GM11168 (cell line): ENCODE results near the gene AHDC1.

Experiments
- in situ Hi-C: fragments of 300-500 bp; cut with MboI; formaldehyde crosslinking; loops from one replicate; pipeline ENCODE4 v1.12.0; 2022; ENCODE audit warnings: low sequenced_read_pairs; ENCODE audit not compliant: unreplicated experiment

The AHDC1 gene

DNA sequence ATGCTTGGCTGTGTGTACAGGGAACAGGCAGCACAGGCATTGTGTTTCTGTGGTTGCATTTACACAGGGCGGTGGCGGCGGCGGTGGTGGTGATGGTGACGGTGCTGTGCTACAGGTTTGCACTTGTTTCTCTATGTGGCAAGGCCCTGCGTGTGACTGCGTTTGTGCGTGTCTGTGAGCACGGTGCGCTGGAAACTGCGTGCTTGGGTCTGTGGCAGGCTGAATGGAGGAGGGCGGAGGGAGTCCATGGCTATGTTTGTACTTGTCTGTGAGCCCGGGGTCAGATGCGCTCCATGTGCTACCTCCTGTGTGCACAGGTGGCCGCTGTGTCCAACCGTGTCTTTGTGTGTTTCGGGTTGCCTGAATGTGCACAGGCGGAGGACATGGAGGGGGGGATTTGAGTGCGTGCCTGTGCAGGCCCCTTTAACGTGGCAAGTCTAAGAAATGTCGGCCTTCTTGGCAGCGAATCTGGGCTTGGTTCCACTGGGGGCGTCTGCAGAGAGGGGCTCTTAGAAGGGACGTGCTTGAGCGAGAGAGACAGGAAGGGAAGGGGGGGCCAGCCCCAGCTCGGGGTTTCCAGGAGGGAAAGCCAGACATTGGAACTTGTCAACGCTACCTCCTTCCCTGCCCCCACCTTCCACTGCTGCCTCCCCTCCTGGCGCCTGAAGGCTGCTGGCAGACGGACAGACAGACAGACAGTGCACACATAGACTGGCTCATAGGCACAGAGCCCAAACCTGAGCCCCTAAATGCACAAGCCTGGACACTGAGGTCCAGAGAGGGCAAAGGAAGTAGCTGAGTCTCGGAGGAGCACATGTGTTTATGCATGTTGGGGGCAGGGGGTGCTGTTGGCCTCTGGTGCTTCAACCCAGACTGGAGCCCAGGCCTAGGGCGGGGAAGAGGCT is 81.3 kb downstream of the AHDC1 start:
- in situ Hi-C loops, result no loop called here

- in situ Hi-C loops, result no loop called here
These were observed 82.0 kb downstream of the AHDC1 start for GRCh38 chr1:27521861-27522431.

DNA sequence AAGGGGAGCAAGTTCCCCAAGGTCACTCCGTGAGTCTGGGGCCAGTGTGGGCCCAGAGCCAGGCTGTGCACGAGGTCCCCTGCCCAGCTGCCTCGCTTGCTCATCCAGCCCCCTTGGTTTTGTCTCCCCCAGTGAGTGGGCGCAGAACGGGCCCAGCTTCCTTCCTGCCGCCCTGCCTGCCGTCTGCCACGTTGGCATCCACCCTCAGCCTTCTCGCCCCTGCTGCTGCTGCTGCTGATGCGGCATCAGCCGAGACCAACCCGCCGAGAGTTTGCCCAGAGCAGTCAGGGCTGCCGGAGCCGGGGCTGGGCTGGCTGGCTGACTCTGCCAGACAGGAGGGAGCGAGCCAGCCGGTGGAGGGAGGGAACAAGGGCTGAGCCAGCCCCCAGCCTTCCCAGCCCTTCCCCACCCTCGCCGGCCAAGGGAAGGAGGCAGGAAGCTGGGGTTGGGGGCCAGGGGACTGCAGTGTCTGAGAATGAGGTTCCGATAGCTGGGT is 82.6 kb downstream of the AHDC1 start:
- in situ Hi-C loops, result no loop called here

- in situ Hi-C loops, result no loop called here
These were observed 83.3 kb downstream of the AHDC1 start for GRCh38 chr1:27520651-27521050.

- in situ Hi-C loops, result no loop called here
These were observed 84.3 kb downstream of the AHDC1 start for GRCh38 chr1:27519331-27520258.

DNA sequence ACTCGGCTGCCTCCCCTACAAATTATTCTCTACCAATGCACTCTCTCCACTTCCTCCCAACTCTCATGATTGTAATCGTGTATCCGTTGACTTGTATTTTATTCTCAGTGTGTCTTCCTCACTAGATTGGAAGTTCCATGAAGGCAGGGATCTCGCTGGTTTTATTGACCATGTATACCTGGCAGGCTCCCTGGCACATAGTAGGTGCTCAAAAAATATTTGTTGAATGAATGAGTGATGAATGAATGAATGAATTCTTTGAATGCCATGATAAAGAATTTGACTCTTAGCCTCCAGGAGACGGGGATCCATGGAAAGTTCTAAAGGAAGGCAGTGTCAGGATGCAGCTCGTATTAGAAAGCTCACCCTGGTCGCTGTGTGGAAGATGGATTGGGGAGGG is 85.1 kb downstream of the AHDC1 start:
- in situ Hi-C loops, result no loop called here

DNA sequence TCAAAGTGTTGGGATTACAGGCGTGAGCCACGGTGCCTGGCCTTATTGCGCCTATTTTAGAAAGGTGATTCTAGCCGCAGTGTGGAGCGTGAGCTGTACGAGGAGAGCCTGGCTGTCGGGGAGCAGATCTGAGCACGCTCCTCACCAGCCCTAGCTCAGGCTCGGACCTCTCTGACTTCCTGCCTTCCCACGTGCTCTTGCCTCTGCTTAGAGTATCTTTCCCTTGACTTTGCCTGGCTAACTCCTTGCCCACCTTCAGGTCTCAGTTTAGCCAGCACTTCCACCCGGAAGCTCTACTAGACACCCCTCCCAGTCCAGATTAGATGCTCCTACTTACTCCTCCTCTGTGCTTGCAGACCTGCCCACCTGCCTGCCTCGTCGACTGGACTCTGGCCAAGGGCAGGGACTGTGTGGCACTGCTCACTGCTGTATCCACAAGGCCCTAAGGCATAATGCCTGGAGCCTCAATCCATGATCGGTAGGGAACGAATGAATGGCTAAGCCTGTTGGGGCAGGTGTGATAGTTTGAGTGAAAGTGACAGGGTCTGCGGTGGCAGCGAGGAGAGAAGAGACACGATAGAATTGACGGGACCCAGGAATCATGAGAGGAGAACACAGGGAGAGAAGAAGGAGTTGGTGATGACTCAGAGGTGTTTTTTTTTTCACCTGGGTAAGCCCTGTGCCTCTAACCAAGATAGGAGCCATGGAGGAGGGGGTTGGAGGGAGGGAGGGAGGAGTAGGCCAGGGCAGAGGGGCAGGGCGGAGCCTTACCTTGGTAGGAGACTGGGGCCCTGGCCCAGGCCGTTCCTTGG is 85.8 kb downstream of the AHDC1 start:
- in situ Hi-C loops, result no loop called here

DNA sequence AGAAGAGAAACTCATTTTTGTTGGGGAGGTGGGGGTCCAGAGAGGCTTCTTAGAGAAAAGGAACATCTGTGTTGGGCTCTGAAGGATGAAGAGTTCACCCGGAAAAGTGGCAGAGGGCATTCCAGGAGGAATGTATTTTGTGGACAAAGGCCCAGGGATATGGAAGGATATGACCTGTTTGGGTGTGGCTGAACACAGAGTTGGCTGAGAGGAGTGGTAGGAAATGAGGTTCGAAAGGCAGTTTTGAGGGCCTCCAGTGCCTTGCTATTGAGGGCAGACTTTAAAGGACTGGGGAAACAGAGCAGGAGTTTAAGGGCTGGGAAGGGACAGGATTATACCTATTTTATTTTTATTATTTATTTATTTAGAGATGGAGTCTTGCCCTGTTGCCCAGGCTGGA is 86.6 kb downstream of the AHDC1 start:
- in situ Hi-C loops, result no loop called here

DNA sequence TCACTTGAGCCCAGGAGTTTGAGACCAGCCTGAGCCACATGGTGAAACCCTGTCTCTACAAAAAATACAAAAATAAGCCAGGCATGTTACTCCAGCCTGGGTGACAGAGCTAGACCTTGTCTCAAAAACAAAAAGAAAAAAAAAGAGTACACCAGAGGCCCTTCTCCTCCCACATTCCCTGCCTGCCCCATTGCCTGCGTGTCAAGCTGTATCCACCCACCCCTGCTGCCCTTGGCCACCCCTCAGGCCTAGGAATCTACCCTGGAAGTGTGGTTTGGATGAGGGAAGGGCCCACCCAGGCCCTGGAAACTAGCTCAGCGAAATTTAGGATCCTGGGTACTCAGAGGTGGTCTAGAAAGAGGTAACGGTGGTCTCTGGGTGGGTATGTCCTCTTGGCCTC is 88.3 kb downstream of the AHDC1 start:
- in situ Hi-C loops, result no loop called here

GRCh38 chr1:27513958-27514357 is 90.0 kb downstream of the AHDC1 start:
- in situ Hi-C loops, result no loop called here

DNA sequence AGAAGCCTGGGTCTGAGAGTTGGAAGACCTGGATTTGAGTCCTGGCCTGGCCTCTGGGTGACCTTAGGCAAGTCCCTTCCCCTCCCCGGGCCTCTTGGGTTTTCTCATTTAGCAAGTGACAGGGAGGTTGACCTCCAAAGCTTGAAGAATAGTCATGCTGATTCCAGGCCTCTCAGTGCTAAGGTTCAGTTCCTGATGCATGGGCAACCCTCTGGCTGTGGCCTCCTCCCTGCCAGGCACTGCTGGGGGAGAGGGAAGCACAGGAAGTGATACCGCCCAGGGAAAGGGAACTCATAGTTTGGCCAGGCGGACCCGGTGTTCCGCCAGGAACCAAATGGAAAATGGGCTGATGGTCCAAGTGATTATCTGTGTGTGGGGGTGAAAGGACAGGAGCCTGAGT is 90.4 kb downstream of the AHDC1 start:
- in situ Hi-C loops, result no loop called here

DNA sequence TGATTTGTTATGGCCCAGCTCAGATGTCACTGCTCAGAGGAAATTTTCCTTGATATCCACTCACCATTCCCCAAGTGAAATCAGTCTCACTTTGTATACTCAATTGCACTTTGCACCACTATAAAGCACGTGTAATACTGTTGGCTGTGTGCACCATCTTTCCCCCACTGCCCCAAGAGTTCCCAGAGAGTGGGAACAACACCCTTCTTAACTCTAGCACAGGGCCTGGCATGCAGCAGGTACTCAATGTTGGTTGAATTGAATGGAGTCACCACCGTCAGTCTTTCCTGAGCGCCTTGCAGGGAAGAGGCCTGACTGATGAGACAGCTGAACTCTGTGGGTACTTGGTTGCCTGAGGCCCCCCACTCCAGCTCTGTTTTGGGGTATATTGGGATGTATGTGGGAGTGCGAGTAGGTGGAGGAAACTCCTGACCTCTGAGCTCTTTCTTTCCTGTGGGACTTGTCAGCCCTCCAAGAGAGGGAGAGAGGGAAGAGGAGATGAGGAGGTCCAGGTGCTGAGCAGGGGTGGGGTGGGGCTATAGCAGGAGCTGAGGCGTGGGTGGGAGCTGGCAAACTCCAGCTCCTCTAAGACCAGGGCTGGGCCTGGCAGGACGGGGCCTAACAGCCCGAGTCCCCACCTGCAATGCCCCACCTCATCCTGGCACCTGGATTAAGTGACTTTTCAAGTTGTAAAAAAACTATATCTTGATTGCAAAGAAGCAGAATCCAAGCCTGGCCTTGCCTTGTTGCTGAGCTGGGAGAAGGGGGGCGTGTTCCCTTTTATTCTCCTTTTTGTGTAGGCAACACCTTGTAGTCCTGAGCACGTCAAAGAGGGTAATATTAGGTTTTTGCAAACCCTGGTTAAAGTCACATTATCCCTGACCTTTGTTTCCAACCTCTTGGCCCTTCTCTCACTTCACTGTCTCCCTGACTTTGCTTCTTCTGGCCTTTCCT is 94.5 kb downstream of the AHDC1 start:
- in situ Hi-C loops, result no loop called here

GRCh38 chr1:27507960-27508665 is 95.8 kb downstream of the AHDC1 start:
- in situ Hi-C loops, result no loop called here

DNA sequence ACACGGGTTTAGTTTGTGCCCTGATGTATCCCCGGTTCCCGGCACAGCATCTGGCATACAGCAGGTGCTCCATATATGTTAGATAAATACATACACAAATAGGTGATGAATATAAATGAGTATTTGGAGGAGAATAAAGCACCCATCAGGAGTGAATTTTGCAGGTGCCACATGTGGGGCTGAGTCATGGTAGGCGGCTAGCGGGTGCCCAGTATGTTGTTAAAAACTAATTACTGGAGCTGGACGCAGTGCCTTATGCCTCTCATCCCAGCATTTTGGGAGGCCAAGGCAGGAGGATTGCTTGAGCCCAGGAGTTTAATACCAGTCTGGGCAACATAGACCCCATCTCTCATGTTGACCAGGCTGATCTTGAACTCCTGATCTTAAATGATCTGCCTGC is 97.2 kb downstream of the AHDC1 start:
- in situ Hi-C loops, result no loop called here

DNA sequence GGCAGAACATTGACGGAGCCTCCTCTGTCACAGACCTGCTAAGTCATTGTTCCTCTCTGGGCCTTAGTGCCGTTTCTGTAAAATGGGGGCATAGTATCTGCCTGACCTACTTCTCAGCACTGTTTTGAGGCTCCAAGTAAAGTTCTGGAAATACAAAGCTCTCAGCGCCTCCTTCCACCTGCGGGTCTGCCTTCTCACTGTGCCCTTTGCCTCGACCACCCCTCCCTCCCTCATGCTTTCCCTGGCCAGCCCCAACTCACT is 98.6 kb downstream of the AHDC1 start:
- in situ Hi-C loops, result no loop called here

- in situ Hi-C loops, result no loop called here
These were observed 99.1 kb downstream of the AHDC1 start for GRCh38 chr1:27504588-27505419.

GRCh38 chr1:27503844-27504587 is 99.9 kb downstream of the AHDC1 start:
- in situ Hi-C loops, result no loop called here
